ENCODE measurements around the gene CD4. TPM values are rescaled to one million over a fixed set of nuclear protein-coding genes. Genes with fewer than 3 reads are reported as not detected.

The CD4 gene
- total RNA-seq, 1 experiment from 2014 or later = 0.42 TPM

DNA sequence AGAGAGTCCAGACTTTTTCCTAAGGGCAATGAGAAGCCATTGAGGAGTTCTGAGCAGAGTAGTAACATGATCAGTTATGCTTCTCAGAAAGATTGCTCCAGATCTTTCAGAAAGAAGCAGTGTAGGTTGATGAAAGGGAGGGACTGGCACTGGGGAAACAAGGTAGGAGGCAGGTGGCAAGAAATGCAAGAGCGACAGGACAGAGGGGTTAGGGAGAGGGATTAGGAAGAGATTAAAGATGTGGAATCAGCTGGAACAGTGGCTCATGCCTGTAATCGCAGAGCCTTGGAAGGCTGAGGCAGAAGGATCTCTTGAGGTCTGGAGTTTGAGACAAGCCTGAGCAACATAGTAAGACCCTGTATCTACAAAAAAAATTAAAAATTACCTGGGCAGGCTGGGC, 58.3 kb downstream of the CD4 start (continued):
- no peak for TF ChIP-seq ZBTB33 (IDR thresholded peaks at IDR 0.05; ENCODE audit: extremely low read depth, insufficient replicate concordance, low read length)
- no peak for TF ChIP-seq EZH2phosphoT487 (IDR thresholded peaks at IDR 0.05; ENCODE audit: borderline replicate concordance)
- TF ChIP-seq CBX3 (IDR thresholded peaks at IDR 0.05; ENCODE audit: low read depth) = no peak
- no peak for TF ChIP-seq YY1 (IDR thresholded peaks at IDR 0.05; ENCODE audit: extremely low read depth, insufficient replicate concordance, low read depth, low read length)
- TF ChIP-seq, protein P1, sequence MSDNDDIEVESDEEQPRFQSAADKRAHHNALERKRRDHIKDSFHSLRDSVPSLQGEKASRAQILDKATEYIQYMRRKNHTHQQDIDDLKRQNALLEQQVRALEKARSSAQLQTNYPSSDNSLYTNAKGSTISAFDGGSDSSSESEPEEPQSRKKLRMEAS (IDR thresholded peaks at IDR 0.05) = no peak

GRCh38 chr12:6849427-6849826, 60.1 kb downstream of the CD4 start:
- H3K4me3 ChIP-seq (replicated peaks in 1 of 2; ENCODE audit: low read depth in 1 of 2, low read length in 2 of 2) = no peak overlapping the region
- H3K9ac ChIP-seq (ENCODE audit: low read length) = no peak overlapping the region; the same call in 1 of the 2 replicates
- no peak overlapping the region for H2AFZ ChIP-seq (ENCODE audit: low read depth, low read length, poor library complexity, severe bottlenecking)
- H4K20me1 ChIP-seq (ENCODE audit: insufficient read depth) = no peaks in the 10 kb centered on the region
- H3K79me2 ChIP-seq (ENCODE audit: insufficient read depth, low read length) = peaks cover 37% of the 10 kb centered on the region
- POLR2A ChIA-PET = interaction anchor here (8.9 kb wide), 1 partner anchor 20 kb away, joined by 186 read pairs; the partner anchor contains the start of genes SPSB2 and TPI1
- RAD21 ChIA-PET (ENCODE audit: low non-redundant PET in 1 of 2, low total read pairs in 2 of 2, uncharacterized antibody in 2 of 2, unreplicated experiment in 2 of 2) = no interaction called here
- no peaks in the 10 kb centered on the region for H3K27me3 ChIP-seq (ENCODE audit: insufficient read depth, low read length)
- peak overlapping the region; percentile 100; the same call in 1 of the 2 replicates for H3K4me2 ChIP-seq (ENCODE audit: low read length)
- ATAC-seq (no peak), DNase-seq (ENCODE audit: low read depth, low spot score) (no peak)
- intact Hi-C loops (cut with micrococcal nuclease) = no loop called here
- H3K4me1 ChIP-seq (ENCODE audit: control insufficient read depth in 1 of 2, insufficient read depth in 2 of 2, low read length in 2 of 2) = peaks cover 15 to 31% of the 10 kb centered on the region in 2 experiments
- BruUV-seq (replicated peaks) = no TSS peak
- H3K36me3 ChIP-seq (ENCODE audit: control insufficient read depth in 1 of 2, insufficient read depth in 2 of 2, low read length in 2 of 2) = peaks cover 25 to 49% of the 10 kb centered on the region in 2 experiments; a peak in 3 of 4 replicates
- H3K9me3 ChIP-seq (ENCODE audit: control insufficient read depth in 1 of 2, insufficient read depth in 1 of 2, low read depth in 1 of 2, low read length in 2 of 2) = no peaks in the 10 kb centered on the region
- no peak for TF ChIP-seq ELF1 (IDR thresholded peaks at IDR 0.05; ENCODE audit: borderline replicate concordance, low read depth)
- TF ChIP-seq RAD21 (IDR thresholded peaks at IDR 0.05; ENCODE audit: low read depth) = no peak
- no peak for TF ChIP-seq CEBPB (IDR thresholded peaks at IDR 0.05; ENCODE audit: low read depth)
- no peak for TF ChIP-seq CTCF (IDR thresholded peaks at IDR 0.05 in 2 of 3, conservative IDR thresholded peaks at IDR 0.05 in 1 of 3; ENCODE audit: borderline replicate concordance in 1 of 3, insufficient read depth in 1 of 3, low read depth in 2 of 3, low read length in 2 of 3)
- TF ChIP-seq SRF (IDR thresholded peaks at IDR 0.05; ENCODE audit: low read depth) = no peak
- TF ChIP-seq JUND (IDR thresholded peaks at IDR 0.05) = no peak
- TF ChIP-seq EGR1 (IDR thresholded peaks at IDR 0.05; ENCODE audit: low read depth) = no peak
- TF ChIP-seq, protein P2, sequence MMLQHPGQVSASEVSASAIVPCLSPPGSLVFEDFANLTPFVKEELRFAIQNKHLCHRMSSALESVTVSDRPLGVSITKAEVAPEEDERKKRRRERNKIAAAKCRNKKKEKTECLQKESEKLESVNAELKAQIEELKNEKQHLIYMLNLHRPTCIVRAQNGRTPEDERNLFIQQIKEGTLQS (IDR thresholded peaks at IDR 0.05) = no peak
- H3K27ac ChIP-seq (ENCODE audit: low read depth, low read length) = no peak overlapping the region
- H3K9me2 ChIP-seq (ENCODE audit: insufficient read depth) = no peaks in the 10 kb centered on the region
- CTCF ChIA-PET = interaction anchor here (1.2 kb wide), 1 partner anchor 15 kb away, joined by 3 read pairs; no protein-coding TSS in a partner anchor
